GM21515 (cell line): Measurements from ENCODE around the gene RTL10.

Experiments
- ATAC-seq: cut with Tn5 transposase; IDR thresholded peaks from one replicate; pipeline ENCODE4 v1.9.1; 2021; ENCODE audit not compliant: unreplicated experiment

Gene RTL10

GRCh38 chr22:19826619-19826950 is 28.1 kb downstream of the RTL10 start:
- ATAC-seq, result no peak

GRCh38 chr22:19825904-19826618 is 28.6 kb downstream of the RTL10 start:
- ATAC-seq, result no peak

GRCh38 chr22:19824926-19825339 is 29.7 kb downstream of the RTL10 start:
- no peak for ATAC-seq

GRCh38 chr22:19824212-19824925 is 30.3 kb downstream of the RTL10 start:
- no peak for ATAC-seq

GRCh38 chr22:19823902-19824211 is 30.8 kb downstream of the RTL10 start:
- ATAC-seq, result no peak

- no peak for ATAC-seq
Measured at GRCh38 chr22:19823191-19823901, 31.3 kb downstream of the RTL10 start.

GRCh38 chr22:19822301-19823117 is 32.2 kb downstream of the RTL10 start:
- ATAC-seq, result no peak

- ATAC-seq, result no peak
Measured at GRCh38 chr22:19821523-19822300, 33.0 kb downstream of the RTL10 start.

GRCh38 chr22:19820880-19821522 is 33.7 kb downstream of the RTL10 start:
- no peak for ATAC-seq

GRCh38 chr22:19819911-19820879 is 34.5 kb downstream of the RTL10 start:
- no peak for ATAC-seq

- ATAC-seq, result no peak
Measured at GRCh38 chr22:19819208-19819910, 35.3 kb downstream of the RTL10 start.

GRCh38 chr22:19818324-19819207 is 36.1 kb downstream of the RTL10 start:
- ATAC-seq, result no peak

GRCh38 chr22:19816372-19817119 is 38.1 kb downstream of the RTL10 start:
- no peak for ATAC-seq

GRCh38 chr22:19815823-19816290 is 38.8 kb downstream of the RTL10 start:
- ATAC-seq, result no peak

- no peak for ATAC-seq
Measured at GRCh38 chr22:19815093-19815822, 39.4 kb downstream of the RTL10 start.

- no peak for ATAC-seq
Measured at GRCh38 chr22:19814428-19814827, 40.2 kb downstream of the RTL10 start.
